ENCODE data around the gene NEAT1. TPM values are rescaled to one million over a fixed set of nuclear protein-coding genes. Genes with fewer than 3 reads are reported as not detected.

Gene NEAT1
- total RNA-seq, 2 donors from 2014 or later = 554 to 555 TPM

DNA sequence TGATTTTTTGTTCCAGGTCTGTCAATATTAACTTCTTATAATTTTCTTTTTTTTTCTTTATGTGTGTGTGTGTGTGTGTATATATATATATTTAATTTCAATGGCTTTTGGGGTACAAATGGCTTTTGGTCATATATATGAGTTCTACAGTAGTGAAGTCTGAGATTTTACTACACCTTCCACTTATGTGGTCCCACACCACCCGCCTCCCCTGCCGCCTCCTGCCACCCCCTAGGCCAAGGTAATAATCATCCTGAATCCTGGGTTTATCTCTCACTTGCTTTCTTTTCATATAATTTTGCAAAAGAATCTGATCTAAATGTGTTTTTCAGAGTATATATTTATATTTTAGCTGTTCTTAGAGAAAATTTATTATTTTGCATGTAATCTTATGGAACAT is 11.1 kb downstream of the NEAT1 start:
- H3K4me3 Mint-ChIP-seq = no peak overlapping the region
- peaks cover 62% of the 10 kb centered on the region for H3K4me1 Mint-ChIP-seq
- no peak overlapping the region for H3K27ac Mint-ChIP-seq
- ATAC-seq = no peak
- H3K36me3 Mint-ChIP-seq (ENCODE audit: low read depth) = peaks cover 3% of the 10 kb centered on the region
- DNase-seq = no peak
- no peaks in the 10 kb centered on the region for H3K27me3 Mint-ChIP-seq
- H3K9me3 ChIP-seq (ENCODE audit: control insufficient read depth, low read length, poor library complexity, severe bottlenecking) = no peaks in the 10 kb centered on the region

DNA sequence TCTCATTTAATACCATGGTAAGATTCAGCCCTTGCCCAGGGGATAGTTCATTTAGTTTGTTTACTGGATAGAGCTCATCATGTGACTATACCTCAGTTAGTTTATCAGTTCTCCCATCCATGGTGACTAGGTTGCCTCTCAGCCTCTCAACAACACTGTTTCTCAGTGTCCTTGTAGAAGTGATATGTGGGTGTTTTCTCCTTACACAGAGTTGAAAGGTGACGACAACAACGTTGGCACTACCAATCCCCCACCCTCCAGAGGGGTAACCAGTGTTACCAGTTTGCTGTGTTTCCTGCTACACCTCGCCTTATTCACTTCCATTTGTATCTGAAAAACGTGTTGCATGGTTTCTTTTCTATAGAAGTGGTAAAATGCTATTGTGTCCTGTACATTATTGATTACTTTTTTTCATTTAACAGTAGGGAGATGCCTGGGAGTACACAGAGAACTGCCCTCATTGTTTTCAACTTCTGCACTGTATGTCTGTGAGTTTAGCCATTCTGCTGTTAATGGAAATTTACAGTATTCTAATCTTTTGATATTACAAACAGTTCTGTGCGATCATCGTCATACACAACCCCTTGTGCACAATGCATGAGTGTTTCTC is 11.6 kb downstream of the NEAT1 start:
- H3K9me3 ChIP-seq (ENCODE audit: control insufficient read depth, low read length, poor library complexity, severe bottlenecking) = no peaks in the 10 kb centered on the region
- H3K27ac Mint-ChIP-seq = peak overlapping the region; percentile 83
- DNase-seq (no peak), ATAC-seq (no peak)
- no peak overlapping the region for H3K4me3 Mint-ChIP-seq
- no peaks in the 10 kb centered on the region for H3K27me3 Mint-ChIP-seq
- H3K4me1 Mint-ChIP-seq = peaks cover 64% of the 10 kb centered on the region
- peaks cover 3% of the 10 kb centered on the region for H3K36me3 Mint-ChIP-seq (ENCODE audit: low read depth)

DNA sequence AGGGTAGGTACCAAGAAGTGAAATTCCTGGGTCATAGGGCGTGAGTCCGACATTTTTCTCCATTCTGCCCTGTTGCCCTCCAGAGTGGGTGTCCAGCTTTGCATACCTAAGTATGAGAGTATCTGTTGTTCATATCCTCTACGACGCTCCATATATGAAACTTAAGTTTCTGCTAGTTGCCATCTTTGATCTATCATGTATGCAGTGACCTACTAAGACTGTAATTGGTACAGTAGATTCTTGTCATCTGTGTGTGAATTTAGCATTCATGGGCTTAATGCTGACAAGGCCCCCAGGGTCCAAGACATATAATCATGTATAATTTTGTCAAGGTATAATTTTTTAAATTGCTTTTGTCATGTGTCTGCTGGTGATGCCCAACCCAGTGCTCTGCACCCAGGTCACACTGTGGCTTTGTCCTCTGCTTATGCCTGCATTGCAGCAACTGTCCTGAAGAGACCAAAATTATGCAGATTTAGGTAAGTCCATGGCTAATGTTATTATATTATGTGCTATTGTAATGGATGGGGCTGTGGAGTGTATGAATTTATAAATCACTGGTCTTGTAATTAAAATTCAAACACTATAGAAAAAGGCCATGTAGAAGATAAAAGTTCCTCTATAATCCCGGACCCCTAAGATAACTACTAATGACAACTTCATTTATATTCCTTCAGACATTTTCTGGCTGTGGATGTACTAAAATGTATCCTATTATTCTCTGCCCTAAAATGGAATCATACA is 12.2 kb downstream of the NEAT1 start:
- no peaks in the 10 kb centered on the region for H3K9me3 ChIP-seq (ENCODE audit: control insufficient read depth, low read length, poor library complexity, severe bottlenecking)
- no peak overlapping the region for H3K4me3 Mint-ChIP-seq
- H3K27ac Mint-ChIP-seq = peak overlapping the region; percentile 83
- H3K4me1 Mint-ChIP-seq = peaks cover 63% of the 10 kb centered on the region
- ATAC-seq (no peak), DNase-seq (no peak)
- H3K27me3 Mint-ChIP-seq = no peaks in the 10 kb centered on the region
- peaks cover 3% of the 10 kb centered on the region for H3K36me3 Mint-ChIP-seq (ENCODE audit: low read depth)

DNA sequence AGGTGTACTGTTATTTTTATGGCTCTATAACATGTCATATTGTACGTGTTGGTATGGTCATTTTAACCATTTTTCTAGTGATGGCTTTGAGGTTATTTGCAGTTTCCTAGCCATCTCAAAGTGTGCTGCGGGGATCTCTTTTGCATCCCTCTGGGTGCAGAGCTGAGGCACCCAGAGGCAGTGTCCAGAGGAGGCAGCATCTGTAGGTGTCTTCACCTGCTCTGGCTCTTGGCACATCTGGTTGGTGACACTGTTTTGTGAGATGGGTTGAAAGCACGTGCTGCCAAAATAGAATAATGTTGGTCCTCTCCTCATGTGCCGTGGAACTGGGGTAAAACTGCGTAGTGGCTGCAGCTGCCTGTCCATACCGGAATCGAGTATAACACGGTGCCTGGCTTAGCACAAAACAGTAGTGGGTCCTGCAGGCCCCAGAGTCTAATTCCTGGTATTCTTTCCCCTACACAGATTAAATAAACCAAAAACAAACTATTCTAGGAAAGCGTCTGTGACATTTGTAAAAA is 12.9 kb downstream of the NEAT1 start:
- H3K9me3 ChIP-seq (ENCODE audit: control insufficient read depth, low read length, poor library complexity, severe bottlenecking) = no peaks in the 10 kb centered on the region
- no peak overlapping the region for H3K4me3 Mint-ChIP-seq
- no peaks in the 10 kb centered on the region for H3K27me3 Mint-ChIP-seq
- peak overlapping the region; percentile 83 for H3K27ac Mint-ChIP-seq
- H3K4me1 Mint-ChIP-seq = peaks cover 60% of the 10 kb centered on the region
- ATAC-seq (no peak), DNase-seq (no peak)
- H3K36me3 Mint-ChIP-seq (ENCODE audit: low read depth) = peaks cover 3% of the 10 kb centered on the region

DNA sequence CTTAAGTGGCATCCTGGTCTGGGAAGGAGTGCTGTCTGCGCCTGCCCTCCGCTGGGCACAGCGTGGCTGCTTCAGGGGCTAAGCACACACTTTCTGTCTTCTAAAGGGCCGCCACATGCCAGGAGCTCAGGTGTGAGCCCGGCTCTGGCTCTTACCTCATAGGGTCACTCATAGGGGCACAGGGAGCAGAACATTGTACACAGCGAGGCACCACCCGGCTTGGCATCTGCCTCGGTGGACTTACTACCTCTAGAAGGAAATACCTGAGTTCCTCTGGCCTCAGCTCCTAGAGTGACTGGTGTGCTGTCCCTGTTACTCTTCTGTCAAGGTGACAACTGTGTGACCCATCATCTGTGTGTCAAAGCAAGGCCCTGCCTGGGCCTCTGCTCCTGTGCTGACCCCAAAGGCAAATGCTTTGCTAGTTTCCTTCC is 13.4 kb downstream of the NEAT1 start:
- Mint-ChIP-seq H3K27ac (peak overlapping the region; percentile 83), H3K27me3 (no peaks in the 10 kb centered on the region), H3K36me3 (ENCODE audit: low read depth) (peaks cover 5% of the 10 kb centered on the region), H3K4me3 (no peak overlapping the region), H3K4me1 (peaks cover 60% of the 10 kb centered on the region)
- DNase-seq = no peak
- no peaks in the 10 kb centered on the region for H3K9me3 ChIP-seq (ENCODE audit: control insufficient read depth, low read length, poor library complexity, severe bottlenecking)
- no peak for ATAC-seq

DNA sequence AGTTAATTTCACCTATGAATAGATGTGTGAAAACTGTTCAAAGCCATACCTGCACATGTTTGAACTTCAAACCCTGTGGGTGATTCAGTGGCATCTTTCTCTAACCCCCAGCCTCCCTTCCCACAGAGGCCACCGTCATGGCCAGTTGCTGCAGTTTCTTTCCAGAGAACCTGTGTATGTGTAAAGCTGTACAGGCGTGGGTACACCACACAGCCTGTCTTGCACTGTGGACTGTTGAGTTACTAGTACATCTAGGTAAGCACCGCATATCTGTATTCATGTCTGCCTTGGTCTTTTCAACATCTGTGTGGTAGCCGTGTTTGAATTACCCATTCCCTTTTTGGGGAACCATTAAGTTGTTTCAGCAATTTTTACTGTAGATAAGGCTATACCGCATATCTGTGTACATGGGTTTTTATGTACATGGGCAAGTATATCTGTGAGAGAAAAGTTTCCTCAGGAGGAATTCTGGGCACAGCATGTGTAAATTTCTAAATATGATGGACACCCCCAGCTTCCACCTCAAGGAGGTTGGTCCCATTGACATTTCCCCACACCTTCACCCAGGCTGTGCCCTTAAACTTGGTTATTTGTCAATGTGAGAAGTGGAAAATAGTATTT is 13.9 kb downstream of the NEAT1 start:
- Mint-ChIP-seq H3K27me3 (no peaks in the 10 kb centered on the region), H3K27ac (peak overlapping the region; percentile 83), H3K36me3 (ENCODE audit: low read depth) (peaks cover 5% of the 10 kb centered on the region), H3K4me1 (peaks cover 60% of the 10 kb centered on the region), H3K4me3 (no peak overlapping the region)
- ATAC-seq = no peak
- no peak for DNase-seq
- H3K9me3 ChIP-seq (ENCODE audit: control insufficient read depth, low read length, poor library complexity, severe bottlenecking) = no peaks in the 10 kb centered on the region

DNA sequence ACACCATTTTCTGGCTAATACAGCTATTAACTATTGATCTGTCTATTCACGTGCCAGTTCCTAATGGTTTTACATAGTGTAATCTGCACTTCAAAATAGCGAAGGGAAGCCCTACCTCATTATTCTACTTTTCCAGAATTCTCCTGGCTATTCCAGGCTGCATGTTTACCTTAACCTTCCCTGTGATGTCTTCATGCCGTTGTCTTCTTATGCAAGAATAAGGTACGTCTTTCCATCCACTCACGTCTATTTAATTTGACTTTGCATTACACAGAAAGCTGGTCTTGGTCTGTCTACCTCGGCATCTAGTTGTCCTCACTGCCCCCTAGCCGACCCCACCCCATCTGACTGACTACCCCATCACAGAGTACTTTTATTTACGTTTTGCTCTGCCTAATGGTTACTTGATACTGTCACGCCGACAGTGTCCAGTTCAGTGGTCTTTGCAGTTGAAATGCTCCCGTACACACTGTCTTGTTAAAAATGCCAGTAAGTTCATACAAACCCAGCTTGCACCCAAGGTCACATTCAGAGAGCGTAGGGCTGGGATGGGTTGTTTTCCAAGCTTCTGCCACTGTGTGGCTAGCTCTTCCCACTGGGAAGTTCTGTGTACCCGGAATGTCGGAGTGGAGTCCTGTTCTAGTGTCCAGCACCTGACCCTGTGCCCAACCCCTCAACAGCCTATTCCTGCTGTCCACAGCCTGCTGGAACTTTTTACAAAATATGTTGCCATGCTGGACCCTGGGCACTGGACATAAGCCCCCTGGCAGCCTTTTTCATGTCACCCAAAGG is 15.0 kb downstream of the NEAT1 start:
- no peak for ATAC-seq
- Mint-ChIP-seq H3K4me1 (peaks cover 59% of the 10 kb centered on the region), H3K36me3 (ENCODE audit: low read depth) (peaks cover 5% of the 10 kb centered on the region), H3K27ac (peak overlapping the region; percentile 89), H3K4me3 (no peak overlapping the region), H3K27me3 (no peaks in the 10 kb centered on the region)
- no peaks in the 10 kb centered on the region for H3K9me3 ChIP-seq (ENCODE audit: control insufficient read depth, low read length, poor library complexity, severe bottlenecking)
- no peak for DNase-seq

DNA sequence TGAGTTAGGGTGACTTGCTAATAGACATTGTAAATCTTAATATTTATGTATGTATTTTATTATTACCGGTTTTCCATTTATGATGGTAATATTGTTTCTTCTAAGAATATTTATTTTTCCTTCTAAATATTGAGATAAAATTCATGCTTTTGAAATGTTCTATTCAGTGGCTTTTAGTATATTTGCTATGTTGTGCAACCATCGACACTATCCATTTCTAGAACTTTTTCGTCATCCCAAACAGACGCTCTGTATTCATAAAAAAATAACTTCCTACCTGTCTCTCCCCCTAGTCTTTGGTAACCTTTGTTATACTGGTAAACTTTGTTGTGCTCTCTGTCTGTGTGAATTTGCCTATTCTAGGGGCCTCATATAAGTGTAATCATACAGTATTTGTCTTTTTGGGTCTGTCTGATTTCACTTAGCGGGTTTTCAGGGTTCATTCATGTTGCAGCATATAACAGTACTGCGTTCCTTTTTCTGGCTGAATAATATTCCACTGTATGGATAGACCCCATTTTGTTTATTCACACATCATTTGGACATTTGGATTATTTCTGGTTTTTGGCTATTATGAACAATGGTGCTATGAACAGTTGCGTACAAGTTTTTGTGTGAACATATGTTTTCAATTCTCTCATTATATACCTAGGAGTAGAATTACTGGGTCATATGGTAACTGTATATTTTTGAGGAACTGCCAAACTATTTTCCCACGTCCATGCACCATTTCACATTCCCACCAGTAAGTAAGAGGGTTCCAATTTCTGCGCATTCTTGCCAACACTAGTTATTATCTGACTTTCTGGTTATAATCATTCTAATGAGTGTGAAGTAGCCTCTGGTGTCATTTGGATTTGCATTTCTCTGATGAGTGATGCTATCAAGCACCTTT is 15.9 kb downstream of the NEAT1 start:
- Mint-ChIP-seq H3K36me3 (ENCODE audit: low read depth) (peaks cover 5% of the 10 kb centered on the region), H3K27me3 (no peaks in the 10 kb centered on the region), H3K4me3 (no peak overlapping the region), H3K27ac (peak overlapping the region; percentile 89), H3K4me1 (peaks cover 59% of the 10 kb centered on the region)
- H3K9me3 ChIP-seq (ENCODE audit: control insufficient read depth, low read length, poor library complexity, severe bottlenecking) = no peaks in the 10 kb centered on the region
- ATAC-seq (no peak), DNase-seq (no peak)

DNA sequence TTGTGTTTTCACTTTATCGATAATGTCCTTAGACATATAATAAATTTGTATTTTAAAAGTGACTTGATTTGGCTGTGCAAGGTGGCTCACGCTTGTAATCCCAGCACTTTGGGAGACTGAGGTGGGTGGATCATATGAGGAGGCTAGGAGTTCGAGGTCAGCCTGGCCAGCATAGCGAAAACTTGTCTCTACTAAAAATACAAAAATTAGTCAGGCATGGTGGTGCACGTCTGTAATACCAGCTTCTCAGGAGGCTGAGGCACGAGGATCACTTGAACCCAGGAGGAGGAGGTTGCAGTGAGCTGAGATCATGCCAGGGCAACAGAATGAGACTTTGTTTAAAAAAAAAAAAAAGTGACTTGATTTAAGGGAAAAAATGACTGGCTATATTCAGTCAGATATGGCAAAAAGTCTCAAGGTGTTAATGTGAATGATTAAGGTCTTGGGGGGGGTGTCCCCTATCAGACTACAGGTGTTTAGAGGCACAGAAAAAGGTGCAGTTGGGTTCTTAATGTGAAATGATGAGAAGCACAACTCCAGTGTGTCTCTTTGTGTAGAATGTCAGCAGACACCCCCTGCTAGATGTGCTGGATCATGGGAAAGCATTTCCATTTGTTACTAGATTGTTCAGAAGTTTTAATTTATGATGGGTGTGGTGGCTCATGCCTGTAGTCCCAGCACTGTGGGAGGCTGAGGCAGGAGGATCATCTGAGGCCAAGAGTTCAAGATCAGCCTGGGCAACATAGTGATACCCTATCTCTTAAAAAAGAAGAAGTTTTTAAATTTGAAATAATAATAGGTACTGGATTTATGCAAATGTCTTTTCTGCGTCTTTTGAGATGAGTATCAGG is 17.0 kb downstream of the NEAT1 start:
- H3K4me3 Mint-ChIP-seq = no peak overlapping the region
- DNase-seq (no peak), ATAC-seq (no peak)
- H3K27me3 Mint-ChIP-seq = no peaks in the 10 kb centered on the region
- peak overlapping the region; percentile 89 for H3K27ac Mint-ChIP-seq
- H3K9me3 ChIP-seq (ENCODE audit: control insufficient read depth, low read length, poor library complexity, severe bottlenecking) = no peaks in the 10 kb centered on the region
- H3K36me3 Mint-ChIP-seq (ENCODE audit: low read depth) = peaks cover 9% of the 10 kb centered on the region
- peaks cover 64% of the 10 kb centered on the region for H3K4me1 Mint-ChIP-seq

DNA sequence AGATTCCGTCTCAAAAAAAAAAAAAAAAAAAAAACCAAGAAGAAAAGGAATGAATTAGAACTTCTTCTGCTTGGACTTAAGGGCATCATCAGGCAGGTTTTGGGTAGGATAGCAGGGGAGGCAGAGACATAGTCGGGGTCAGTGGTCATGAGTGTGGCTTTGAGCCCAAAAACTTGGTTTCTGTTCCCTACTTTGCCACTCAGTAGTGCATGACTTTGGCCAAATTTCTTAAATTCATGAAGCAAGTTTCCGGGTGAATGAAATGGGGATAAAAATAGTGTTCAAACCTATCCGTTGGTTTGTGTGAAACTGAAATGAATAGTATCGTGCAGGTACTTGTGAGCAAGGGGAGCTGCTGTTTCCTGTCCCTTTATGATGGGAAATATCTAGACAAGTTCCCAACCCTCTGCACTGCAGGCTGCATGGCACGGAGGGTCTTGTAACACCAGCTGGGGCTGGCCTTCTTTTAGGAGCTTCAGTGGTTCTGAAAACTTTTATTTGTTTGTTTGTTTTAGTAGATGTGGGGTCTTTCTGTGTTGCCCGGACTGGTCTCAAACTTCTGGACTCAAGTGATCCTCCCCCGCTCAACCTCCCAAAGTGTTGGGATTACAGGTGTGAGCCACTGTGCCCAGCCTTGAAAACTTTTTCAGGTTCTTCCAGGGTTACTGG is 18.4 kb downstream of the NEAT1 start:
- Mint-ChIP-seq H3K27me3 (no peaks in the 10 kb centered on the region), H3K4me1 (peaks cover 52% of the 10 kb centered on the region), H3K4me3 (peak overlapping the region; percentile 66), H3K27ac (peak overlapping the region; percentile 89), H3K36me3 (ENCODE audit: low read depth) (peaks cover 9% of the 10 kb centered on the region)
- ATAC-seq (peak; percentile 29), DNase-seq (no peak)
- no peaks in the 10 kb centered on the region for H3K9me3 ChIP-seq (ENCODE audit: control insufficient read depth, low read length, poor library complexity, severe bottlenecking)

DNA sequence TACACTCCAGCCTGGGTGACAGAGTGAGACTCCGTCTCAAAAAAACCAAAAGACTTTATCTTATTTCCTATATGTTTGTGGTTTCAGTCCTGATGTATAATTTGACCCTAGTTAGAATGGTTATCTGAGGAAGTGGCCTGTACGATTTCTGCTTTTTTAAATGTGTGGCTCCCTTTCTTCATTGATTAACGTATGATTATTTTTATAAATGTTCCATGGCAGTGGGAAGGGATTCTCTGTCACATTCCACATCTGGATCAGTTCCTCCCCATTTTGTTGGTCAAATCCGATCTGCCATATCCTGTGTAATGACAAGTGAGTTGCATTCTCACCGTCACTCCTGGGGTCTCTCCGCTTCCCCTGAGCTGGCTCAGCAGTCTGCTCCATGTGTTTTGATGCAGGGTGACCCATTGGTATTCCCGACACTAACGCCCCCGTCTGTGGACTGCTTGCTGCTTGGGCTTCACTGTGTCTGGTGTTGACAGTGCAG is 20.3 kb downstream of the NEAT1 start:
- Mint-ChIP-seq H3K4me3 (no peak overlapping the region), H3K36me3 (ENCODE audit: low read depth) (peaks cover 6% of the 10 kb centered on the region), H3K27ac (peak overlapping the region; percentile 89), H3K4me1 (peaks cover 42% of the 10 kb centered on the region), H3K27me3 (no peaks in the 10 kb centered on the region)
- ATAC-seq (no peak), DNase-seq (no peak)
- no peaks in the 10 kb centered on the region for H3K9me3 ChIP-seq (ENCODE audit: control insufficient read depth, low read length, poor library complexity, severe bottlenecking)

Measured in T-helper 17 cell (primary cell).